Liver (tissue), 9 donors: ENCODE results near the gene SUCLG2. TPM values are rescaled to one million over a fixed set of nuclear protein-coding genes. Genes with fewer than 3 reads are reported as not detected.

Experiments
- DNase-seq: peaks from one replicate; pipeline ENCODE4 v3.0.0-alpha.2; 2017; ENCODE audit warnings: low spot score
- H3K27ac ChIP-seq, 2 donors: one replicate each; pipeline ENCODE4 v1.7.0; 2013; ENCODE audit warnings: inconsistent platforms in 2 of 2, low read length in 2 of 2, control low read depth in 1 of 2, low read depth in 1 of 2, mild to moderate bottlenecking in 1 of 2
- H3K27me3 ChIP-seq, 4 donors: one replicate each; pipeline versions ENCODE4 v1.6.1 to v1.7.0; 2013; ENCODE audit warnings: low read length in 3 of 4, inconsistent platforms in 1 of 4, mild to moderate bottlenecking in 1 of 4, moderate library complexity in 1 of 4; ENCODE audit not compliant: control insufficient read depth in 4 of 4, insufficient read depth in 4 of 4
- H3K36me3 ChIP-seq, 4 donors: one replicate each; pipeline versions ENCODE4 v1.6.1 to v1.7.0; 2013; ENCODE audit warnings: low read length in 3 of 4, mild to moderate bottlenecking in 3 of 4, low read depth in 1 of 4, moderate library complexity in 1 of 4; ENCODE audit not compliant: control insufficient read depth in 4 of 4, insufficient read depth in 3 of 4
- H3K4me1 ChIP-seq, 4 donors: one replicate each; pipeline versions ENCODE4 v1.6.1 to v1.7.0; 2013; ENCODE audit warnings: low read length in 3 of 4, mild to moderate bottlenecking in 3 of 4, moderate library complexity in 1 of 4; ENCODE audit not compliant: control insufficient read depth in 4 of 4, insufficient read depth in 4 of 4
- H3K4me3 ChIP-seq, 3 donors: one replicate each; pipeline versions ENCODE4 v1.6.1 to v1.7.0; 2013; ENCODE audit warnings: low read length in 3 of 3, control low read depth in 1 of 3, low read depth in 1 of 3, mild to moderate bottlenecking in 1 of 3
- H3K9ac ChIP-seq, 2 donors: one replicate each; pipeline ENCODE4 v1.7.0; 2013; ENCODE audit warnings: low read length in 2 of 2, mild to moderate bottlenecking in 2 of 2, moderate library complexity in 2 of 2, control low read depth in 1 of 2, low read depth in 1 of 2
- H3K9me3 ChIP-seq, 4 donors: one replicate each; pipeline versions ENCODE4 v1.6.1 to v1.7.0; 2013; ENCODE audit warnings: low read length in 3 of 4; ENCODE audit not compliant: control insufficient read depth in 4 of 4
- ATF3 ChIP-seq: IDR thresholded peaks from 2 replicates; pipeline ENCODE4 v1.6.1; 2016; ENCODE audit warnings: antibody characterized with exemption
- EGR1 ChIP-seq, 2 donors: IDR thresholded peaks; 2 replicates each; pipeline ENCODE4 v1.6.1; 2016 to 2018; ENCODE audit warnings: antibody characterized with exemption in 2 of 2, low read depth in 2 of 2
- FOXA2 ChIP-seq: IDR thresholded peaks from 2 replicates; pipeline ENCODE4 v1.6.1; 2016; ENCODE audit warnings: antibody characterized with exemption
- GABPA ChIP-seq, 2 donors: IDR thresholded peaks in 1 of 2; conservative IDR thresholded peaks in 1 of 2; 2 replicates each; pipeline ENCODE4 v1.6.1; 2016; ENCODE audit warnings: antibody characterized with exemption in 2 of 2, mild to moderate bottlenecking in 1 of 2, moderate library complexity in 1 of 2
- HNF4A ChIP-seq, 2 donors: conservative IDR thresholded peaks; 2 replicates each; pipeline ENCODE4 v1.6.1; 2016; ENCODE audit warnings: antibody characterized with exemption in 2 of 2, mild to moderate bottlenecking in 2 of 2
- HNF4G ChIP-seq: IDR thresholded peaks from 2 replicates; pipeline ENCODE4 v1.6.1; 2016; ENCODE audit warnings: antibody characterized with exemption
- JUND ChIP-seq, 2 donors: IDR thresholded peaks; 2 replicates each; pipeline ENCODE4 v1.6.1; 2016; ENCODE audit warnings: antibody characterized with exemption in 2 of 2
- MAX ChIP-seq: IDR thresholded peaks from 2 replicates; pipeline ENCODE4 v1.6.1; 2016; ENCODE audit warnings: antibody characterized with exemption
- NR2F2 ChIP-seq: IDR thresholded peaks from 2 replicates; pipeline ENCODE4 v1.6.1; 2016; ENCODE audit warnings: antibody characterized with exemption
- RAD21 ChIP-seq, 2 donors: IDR thresholded peaks; 2 replicates each; pipeline ENCODE4 v1.6.1; 2016; ENCODE audit warnings: antibody characterized with exemption in 2 of 2, mild to moderate bottlenecking in 2 of 2
- RXRA ChIP-seq, 2 donors: IDR thresholded peaks; 2 replicates each; pipeline ENCODE4 v1.6.1; 2017 to 2018; ENCODE audit warnings: antibody characterized with exemption in 2 of 2, mild to moderate bottlenecking in 1 of 2
- SP1 ChIP-seq: IDR thresholded peaks from 2 replicates; pipeline ENCODE4 v1.6.1; 2018; ENCODE audit warnings: antibody characterized with exemption, mild to moderate bottlenecking
- YY1 ChIP-seq: IDR thresholded peaks from 2 replicates; pipeline ENCODE4 v1.6.1; 2016; ENCODE audit warnings: antibody characterized with exemption, mild to moderate bottlenecking
- WGBS: extraction: QIAGEN DNeasy Blood & Tissue Kit; methylation state at CpG from one replicate; pipeline ENCODE4 v1.1.7; 2013; 5-methylcytosine and 5-hydroxymethylcytosine counted together
- polyA plus RNA-seq, 2 donors: library from polyadenylated mRNA; stranded (reverse) in 1 of 2; unstranded in 1 of 2; fragments of 200-250 nt in 1 of 2; fragments of >200 nt in 1 of 2; fragmentation: Nextera tagmentation in 1 of 2; extraction: Ambion mirVana in 1 of 2; gene quantifications; one replicate each; pipeline versions ENCODE4 v1.2.1 to v1.2.3, GENCODE V29; 2013 to 2015
- total RNA-seq, 2 donors: library from RNA; depleted of rRNA; stranded (reverse); fragments of >200 nt; gene quantifications; one replicate each; pipeline ENCODE4 v1.2.3, GENCODE V29; 2014
- TF ChIP-seq, protein P1 (sequence below): IDR thresholded peaks from 2 replicates; pipeline ENCODE4 v1.6.1; 2016; ENCODE audit warnings: antibody characterized with exemption
- donor health status: healthy.
- donor health status: healthy.
- donor health status: healthy.
- donor health status: healthy.
- donor health status: healthy.

The SUCLG2 gene
- total and polyA plus RNA-seq, 4 donors: 45.3 to 114 (median 92.8) TPM

- Histone ChIP-seq H3K9ac (no peak overlapping the region), H3K4me1 (peaks cover 0 to 11% (median 7%) of the 10 kb centered on the region in 4 donors), H3K4me3 (no peak overlapping the region), H3K27ac (no peak overlapping the region), H3K27me3 (no peaks in the 10 kb centered on the region), H3K36me3 (peaks cover 2 to 13% (median 6%) of the 10 kb centered on the region in 4 donors), H3K9me3 (no peaks in the 10 kb centered on the region)
- WGBS: 48% methylated on average over 2 of the region's 2 CpGs
- TF ChIP-seq, protein P1, sequence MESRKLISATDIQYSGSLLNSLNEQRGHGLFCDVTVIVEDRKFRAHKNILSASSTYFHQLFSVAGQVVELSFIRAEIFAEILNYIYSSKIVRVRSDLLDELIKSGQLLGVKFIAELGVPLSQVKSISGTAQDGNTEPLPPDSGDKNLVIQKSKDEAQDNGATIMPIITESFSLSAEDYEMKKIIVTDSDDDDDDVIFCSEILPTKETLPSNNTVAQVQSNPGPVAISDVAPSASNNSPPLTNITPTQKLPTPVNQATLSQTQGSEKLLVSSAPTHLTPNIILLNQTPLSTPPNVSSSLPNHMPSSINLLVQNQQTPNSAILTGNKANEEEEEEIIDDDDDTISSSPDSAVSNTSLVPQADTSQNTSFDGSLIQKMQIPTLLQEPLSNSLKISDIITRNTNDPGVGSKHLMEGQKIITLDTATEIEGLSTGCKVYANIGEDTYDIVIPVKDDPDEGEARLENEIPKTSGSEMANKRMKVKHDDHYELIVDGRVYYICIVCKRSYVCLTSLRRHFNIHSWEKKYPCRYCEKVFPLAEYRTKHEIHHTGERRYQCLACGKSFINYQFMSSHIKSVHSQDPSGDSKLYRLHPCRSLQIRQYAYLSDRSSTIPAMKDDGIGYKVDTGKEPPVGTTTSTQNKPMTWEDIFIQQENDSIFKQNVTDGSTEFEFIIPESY: no peak
- TF ChIP-seq RAD21 (IDR thresholded peaks at IDR 0.05) (peak; percentile 19 to 41), EGR1 (IDR thresholded peaks at IDR 0.05; ENCODE audit: low read depth in 2 of 2) (no peak), HNF4G (peak; percentile 63), MAX (no peak), HNF4A (conservative IDR thresholded peaks at IDR 0.05) (peak; percentile 79 to 89), ATF3 (no peak), FOXA2 (no peak), YY1 (no peak), SP1 (peak; percentile 73)
- DNase-seq: no peak
Observed at GRCh38 chr3:67500709-67501108, 153.7 kb downstream of the SUCLG2 start.

- no peak for DNase-seq
- H3K27me3 ChIP-seq: no peaks in the 10 kb centered on the region
- H3K4me3 ChIP-seq: no peak overlapping the region
- H3K36me3 ChIP-seq: peaks cover 6 to 19% (median 14%) of the 10 kb centered on the region in 4 donors
- TF ChIP-seq JUND (IDR thresholded peaks at IDR 0.05): no peak
- no peaks in the 10 kb centered on the region for H3K9me3 ChIP-seq
- peaks cover 0 to 11% (median 7%) of the 10 kb centered on the region in 4 donors for H3K4me1 ChIP-seq
- H3K27ac ChIP-seq: no peak overlapping the region
- H3K9ac ChIP-seq: no peak overlapping the region
Observed at GRCh38 chr3:67497746-67498145, 156.7 kb downstream of the SUCLG2 start.

GRCh38 chr3:67495751-67496150 is 158.7 kb downstream of the SUCLG2 start:
- TF ChIP-seq GABPA (IDR thresholded peaks at IDR 0.05 in 1 of 2, conservative IDR thresholded peaks at IDR 0.05 in 1 of 2): no peak
- TF ChIP-seq NR2F2: no peak
- no peak for TF ChIP-seq EGR1 (IDR thresholded peaks at IDR 0.05; ENCODE audit: low read depth in 2 of 2)
- no peak for TF ChIP-seq RAD21 (IDR thresholded peaks at IDR 0.05)
- no peak for TF ChIP-seq RXRA (IDR thresholded peaks at IDR 0.05)
- TF ChIP-seq HNF4G: no peak
- Histone ChIP-seq H3K4me3 (no peak overlapping the region), H3K27me3 (no peaks in the 10 kb centered on the region), H3K4me1 (peaks cover 0 to 5% (median 2%) of the 10 kb centered on the region in 4 donors), H3K27ac (no peak overlapping the region), H3K36me3 (peaks cover 8 to 19% (median 16%) of the 10 kb centered on the region in 4 donors), H3K9ac (no peak overlapping the region), H3K9me3 (no peaks in the 10 kb centered on the region)
- no peak for DNase-seq
- 100% methylated on average over 1 of the region's 1 CpG for WGBS
